Activated naive CD4-positive, alpha-beta T cell treated with anti-CD3 and anti-CD28 coated beads for 36 hours (primary cell): ENCODE measurements around the gene KRT83. TPM values are rescaled to one million over a fixed set of nuclear protein-coding genes. Genes with fewer than 3 reads are reported as not detected.
"Not testable (repeated sequence)": the region's sequence is repeated elsewhere in the genome, so short reads cannot be mapped to it uniquely, and the experiment has no call there.

Experiments
- CTCF ChIA-PET: fragments of 350-600 bp; sonication (Branson Sonifier 250); formaldehyde crosslinking; loops from one replicate; lab custom pipeline; 2021; ENCODE audit warnings: antibody characterized with exemption; lab: Charles Lee
- DNase-seq: peaks from one replicate; pipeline ENCODE4 v3.0.0-alpha.2; 2020
- H3K27ac Mint-ChIP-seq: one replicate; pipeline ENCODE4 v1.8.0; 2021; ENCODE audit warnings: mild to moderate bottlenecking, mixed read lengths
- H3K27me3 Mint-ChIP-seq: one replicate; pipeline ENCODE4 v1.8.0; 2021; ENCODE audit warnings: low read depth, mixed read lengths
- H3K36me3 Mint-ChIP-seq: one replicate; pipeline ENCODE4 v1.8.0; 2021; ENCODE audit warnings: low read depth, mixed read lengths
- H3K4me1 Mint-ChIP-seq: one replicate; pipeline ENCODE4 v1.8.0; 2021; ENCODE audit warnings: low read depth, mixed read lengths
- H3K4me3 Mint-ChIP-seq: one replicate; pipeline ENCODE4 v1.8.0; 2021; ENCODE audit warnings: mild to moderate bottlenecking, moderate library complexity, mixed read lengths
- H3K9me3 Mint-ChIP-seq: one replicate; pipeline ENCODE4 v1.8.0; 2021; ENCODE audit warnings: mixed read lengths
- intact Hi-C: fragments of 100-400 bp; cut with micrococcal nuclease; formaldehyde crosslinking; loops from one replicate; pipeline ENCODE4 v1.15.1; 2023
- total RNA-seq, 2 experiments: library from RNA; stranded (reverse); gene quantifications; one replicate each; pipeline ENCODE4 v1.2.3, GENCODE V29; 2021

KRT83 gene
- total RNA-seq, 2 experiments from 2014 or later = not detected

DNA sequence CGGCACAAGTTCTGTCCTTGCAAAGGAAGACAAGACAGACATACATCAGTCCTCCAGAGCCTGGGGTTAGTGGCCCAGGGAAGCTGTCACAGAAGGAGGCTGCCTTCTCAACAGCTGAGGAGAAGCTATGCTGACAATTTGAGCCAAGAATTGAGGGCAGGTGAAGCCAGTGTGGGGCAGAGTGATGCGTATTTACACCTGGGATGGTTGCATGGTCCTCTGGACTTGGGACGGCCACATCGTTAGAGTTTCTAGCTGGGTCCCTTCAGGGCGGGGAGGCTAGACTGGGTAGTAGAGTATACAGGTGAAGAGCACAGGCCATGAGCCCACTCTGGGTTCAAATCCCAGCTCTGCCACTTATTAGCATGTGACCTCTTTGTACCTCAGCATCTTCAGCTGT lies 29.6 kb upstream of the KRT83 start:
- Mint-ChIP-seq H3K27ac (no peak overlapping the region), H3K27me3 (no peaks in the 10 kb centered on the region), H3K4me1 (peaks cover 15% of the 10 kb centered on the region), H3K4me3 (no peak overlapping the region), H3K36me3 (no peaks in the 10 kb centered on the region), H3K9me3 (no peaks in the 10 kb centered on the region)
- DNase-seq = no peak
- CTCF ChIA-PET = interaction anchor here (1.1 kb wide), 2 partner anchors 11 to 24 kb away, joined by 3 read pairs; no protein-coding TSS in a partner anchor
- intact Hi-C loops = no loop called here

DNA sequence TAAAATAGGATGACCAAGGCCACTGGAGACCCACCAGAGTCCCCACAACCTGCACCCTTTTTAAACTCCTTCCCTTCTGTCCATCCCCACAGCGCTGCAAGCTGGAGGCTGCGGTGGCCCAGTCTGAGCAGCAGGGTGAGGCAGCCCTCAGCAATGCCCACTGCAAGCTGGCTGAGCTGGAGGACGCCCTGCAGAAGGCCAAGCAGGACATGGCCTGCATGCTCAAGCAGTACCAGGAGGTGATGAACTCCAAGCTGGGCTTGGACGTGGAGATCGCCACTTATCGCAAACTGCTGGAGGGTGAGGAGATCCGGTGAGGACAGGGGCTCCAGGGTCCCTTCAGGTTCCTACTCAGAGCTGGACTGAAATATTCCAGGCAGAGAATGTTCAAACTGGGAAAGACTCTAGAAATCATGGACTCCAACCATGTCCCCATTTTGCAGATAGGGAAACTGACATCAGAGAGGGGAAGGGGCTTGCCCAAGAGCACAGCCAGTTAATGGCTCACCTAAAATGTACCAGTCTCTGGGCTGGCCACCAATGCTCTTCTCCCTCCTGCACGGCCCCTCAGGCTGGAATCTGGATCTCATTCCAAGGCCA lies 28.9 kb upstream of the KRT83 start:
- H3K27me3 Mint-ChIP-seq = no peaks in the 10 kb centered on the region
- intact Hi-C loops = no loop called here
- no peak overlapping the region for H3K27ac Mint-ChIP-seq
- H3K4me3 Mint-ChIP-seq = no peak overlapping the region
- CTCF ChIA-PET = no interaction called here
- no peaks in the 10 kb centered on the region for H3K36me3 Mint-ChIP-seq
- peaks cover 15% of the 10 kb centered on the region for H3K4me1 Mint-ChIP-seq
- no peak for DNase-seq
- H3K9me3 Mint-ChIP-seq = no peaks in the 10 kb centered on the region

DNA sequence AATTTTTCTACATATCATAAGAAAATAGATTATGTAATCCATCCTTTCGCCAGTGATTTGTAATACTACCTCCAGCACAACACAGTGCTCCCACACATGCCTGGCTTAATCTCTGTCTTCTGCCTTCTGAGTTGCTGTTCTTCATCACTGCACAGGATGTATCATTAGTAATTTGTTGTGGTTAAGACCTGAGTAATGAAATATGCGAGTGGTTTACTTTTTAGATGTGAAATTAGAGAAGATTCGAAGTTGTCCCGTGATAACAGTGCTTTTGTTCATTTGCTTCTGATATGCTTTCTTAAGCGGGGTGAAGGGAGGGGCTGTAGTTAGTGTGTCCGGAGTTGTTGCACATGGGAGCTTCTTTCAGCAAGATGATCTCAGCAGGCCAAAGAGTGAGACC lies 28.0 kb upstream of the KRT83 start:
- H3K9me3 Mint-ChIP-seq = no peaks in the 10 kb centered on the region
- no peaks in the 10 kb centered on the region for H3K27me3 Mint-ChIP-seq
- H3K4me1 Mint-ChIP-seq = peaks cover 15% of the 10 kb centered on the region
- no peak overlapping the region for H3K4me3 Mint-ChIP-seq
- DNase-seq = no peak
- H3K36me3 Mint-ChIP-seq = no peaks in the 10 kb centered on the region
- no peak overlapping the region for H3K27ac Mint-ChIP-seq
- CTCF ChIA-PET = no interaction called here
- intact Hi-C loops = no loop called here

GRCh38 chr12:52347551-52348510 lies 26.6 kb upstream of the KRT83 start:
- Mint-ChIP-seq H3K4me1 (peaks cover 15% of the 10 kb centered on the region), H3K27ac (no peak overlapping the region), H3K9me3 (no peaks in the 10 kb centered on the region), H3K4me3 (no peak overlapping the region), H3K36me3 (no peaks in the 10 kb centered on the region), H3K27me3 (no peaks in the 10 kb centered on the region)
- intact Hi-C loops = no loop called here
- CTCF ChIA-PET = no interaction called here
- DNase-seq = no peak

- DNase-seq = no peak
- no peaks in the 10 kb centered on the region for H3K9me3 Mint-ChIP-seq
- H3K4me3 Mint-ChIP-seq = no peak overlapping the region
- H3K36me3 Mint-ChIP-seq = no peaks in the 10 kb centered on the region
- CTCF ChIA-PET = no interaction called here
- H3K27me3 Mint-ChIP-seq = no peaks in the 10 kb centered on the region
- intact Hi-C loops = no loop called here
- H3K27ac Mint-ChIP-seq = no peak overlapping the region
- peaks cover 9% of the 10 kb centered on the region for H3K4me1 Mint-ChIP-seq
Observed at GRCh38 chr12:52347016-52347415, 25.8 kb upstream of the KRT83 start.

DNA sequence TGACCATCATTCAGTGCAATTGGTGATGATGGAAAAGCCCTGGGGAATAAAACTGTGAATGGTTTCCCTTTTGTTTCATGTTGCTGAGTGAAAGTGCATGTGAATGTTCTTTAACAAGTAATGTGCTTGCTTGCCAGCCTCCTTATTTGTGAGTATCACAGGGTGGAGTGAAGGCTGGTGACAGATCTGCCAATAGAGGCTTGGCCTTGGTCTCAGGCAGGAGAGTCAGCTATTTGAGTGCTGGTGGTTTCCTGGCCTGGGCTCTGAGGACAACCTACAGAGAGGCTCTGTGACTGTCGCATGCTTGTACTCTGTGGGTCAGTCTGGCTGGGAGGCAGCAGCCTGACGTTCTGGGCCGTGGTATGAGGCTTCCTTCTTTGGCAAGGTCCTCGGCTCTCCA lies 25.4 kb upstream of the KRT83 start:
- H3K27me3 Mint-ChIP-seq = no peaks in the 10 kb centered on the region
- CTCF ChIA-PET = no interaction called here
- intact Hi-C loops = no loop called here

GRCh38 chr12:52345041-52345440 lies 23.8 kb upstream of the KRT83 start:
- intact Hi-C loops, H3K27ac Mint-ChIP-seq, H3K4me1 Mint-ChIP-seq, DNase-seq, H3K4me3 Mint-ChIP-seq, H3K27me3 Mint-ChIP-seq, H3K9me3 Mint-ChIP-seq, H3K36me3 Mint-ChIP-seq: not testable (repeated sequence)
- CTCF ChIA-PET = interaction anchor here (0.6 kb wide), 1 partner anchor 229 kb away, joined by 3 read pairs; no protein-coding TSS in a partner anchor

More for the DNA sequence above, 25.4 kb upstream of the KRT83 start:
- Mint-ChIP-seq H3K4me1 (peaks cover 5% of the 10 kb centered on the region), H3K4me3 (no peak overlapping the region), H3K9me3 (no peaks in the 10 kb centered on the region), H3K36me3 (no peaks in the 10 kb centered on the region), H3K27ac (no peak overlapping the region)
- DNase-seq = no peak

GRCh38 chr12:52344111-52344510 lies 22.9 kb upstream of the KRT83 start:
- intact Hi-C loops = no loop called here
- no peaks in the 10 kb centered on the region for H3K4me1 Mint-ChIP-seq

DNA sequence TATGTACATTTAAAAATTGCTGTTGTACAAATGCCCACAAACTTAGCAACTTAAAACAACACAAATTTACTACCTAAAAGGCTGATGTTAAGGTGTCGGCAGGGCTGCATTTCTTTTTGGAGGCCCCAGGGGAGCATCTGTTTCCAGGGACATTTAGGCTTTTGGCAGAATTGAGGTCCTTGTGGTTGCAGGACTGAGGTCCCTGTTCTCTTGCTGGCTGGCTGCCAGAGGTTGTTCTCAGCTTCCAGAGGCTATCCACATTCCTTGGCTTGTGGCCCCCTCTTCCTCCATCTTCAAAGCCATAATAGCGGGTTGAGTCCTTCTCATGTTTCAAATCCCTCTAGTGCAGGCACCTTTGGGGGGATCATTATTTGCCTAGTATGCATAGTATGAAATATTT lies 22.4 kb upstream of the KRT83 start:
- no peak overlapping the region for H3K4me3 Mint-ChIP-seq
- no peaks in the 10 kb centered on the region for H3K9me3 Mint-ChIP-seq
- H3K27ac Mint-ChIP-seq = no peak overlapping the region
- intact Hi-C loops = no loop called here
- DNase-seq = no peak
- no peaks in the 10 kb centered on the region for H3K27me3 Mint-ChIP-seq
- H3K4me1 Mint-ChIP-seq = no peaks in the 10 kb centered on the region
- H3K36me3 Mint-ChIP-seq = no peaks in the 10 kb centered on the region
- CTCF ChIA-PET = interaction anchor here (1.3 kb wide), 1 partner anchor 15 kb away, joined by 4 read pairs; no protein-coding TSS in a partner anchor

More at GRCh38 chr12:52344111-52344510, 22.9 kb upstream of the KRT83 start:
- CTCF ChIA-PET = interaction anchor here (1.3 kb wide), 1 partner anchor 16 kb away, joined by 4 read pairs; no protein-coding TSS in a partner anchor
- no peaks in the 10 kb centered on the region for H3K9me3 Mint-ChIP-seq
- no peak for DNase-seq
- H3K27me3 Mint-ChIP-seq = no peaks in the 10 kb centered on the region
- no peak overlapping the region for H3K4me3 Mint-ChIP-seq
- no peak overlapping the region for H3K27ac Mint-ChIP-seq
- no peaks in the 10 kb centered on the region for H3K36me3 Mint-ChIP-seq

- Mint-ChIP-seq H3K36me3 (no peaks in the 10 kb centered on the region), H3K9me3 (no peaks in the 10 kb centered on the region), H3K27ac (no peak overlapping the region), H3K4me1 (no peaks in the 10 kb centered on the region), H3K4me3 (no peak overlapping the region), H3K27me3 (no peaks in the 10 kb centered on the region)
- intact Hi-C loops = no loop called here
- no peak for DNase-seq
- CTCF ChIA-PET = interaction anchor here (1.3 kb wide), 1 partner anchor 15 kb away, joined by 4 read pairs; no protein-coding TSS in a partner anchor
Observed at GRCh38 chr12:52342781-52343490, 21.7 kb upstream of the KRT83 start.

GRCh38 chr12:52341066-52341580 lies 19.9 kb upstream of the KRT83 start:
- CTCF ChIA-PET = interaction anchor here (0.8 kb wide), 1 partner anchor 62 kb away, joined by 3 read pairs; no protein-coding TSS in a partner anchor
- intact Hi-C loops = no loop called here
- no peak for DNase-seq
- Mint-ChIP-seq H3K9me3 (peaks cover 3% of the 10 kb centered on the region), H3K4me1 (peaks cover 8% of the 10 kb centered on the region), H3K27ac (no peak overlapping the region), H3K36me3 (no peaks in the 10 kb centered on the region), H3K4me3 (no peak overlapping the region), H3K27me3 (no peaks in the 10 kb centered on the region)
